HG03045 (cell line): ENCODE measurements around the gene AOPEP.

ENCODE experiments used
- ATAC-seq: cut with Tn5 transposase; IDR thresholded peaks from one replicate; pipeline ENCODE4 v1.9.1; 2021; ENCODE audit warnings: mild to moderate bottlenecking, moderate library complexity; ENCODE audit not compliant: unreplicated experiment

The AOPEP gene, protein sequence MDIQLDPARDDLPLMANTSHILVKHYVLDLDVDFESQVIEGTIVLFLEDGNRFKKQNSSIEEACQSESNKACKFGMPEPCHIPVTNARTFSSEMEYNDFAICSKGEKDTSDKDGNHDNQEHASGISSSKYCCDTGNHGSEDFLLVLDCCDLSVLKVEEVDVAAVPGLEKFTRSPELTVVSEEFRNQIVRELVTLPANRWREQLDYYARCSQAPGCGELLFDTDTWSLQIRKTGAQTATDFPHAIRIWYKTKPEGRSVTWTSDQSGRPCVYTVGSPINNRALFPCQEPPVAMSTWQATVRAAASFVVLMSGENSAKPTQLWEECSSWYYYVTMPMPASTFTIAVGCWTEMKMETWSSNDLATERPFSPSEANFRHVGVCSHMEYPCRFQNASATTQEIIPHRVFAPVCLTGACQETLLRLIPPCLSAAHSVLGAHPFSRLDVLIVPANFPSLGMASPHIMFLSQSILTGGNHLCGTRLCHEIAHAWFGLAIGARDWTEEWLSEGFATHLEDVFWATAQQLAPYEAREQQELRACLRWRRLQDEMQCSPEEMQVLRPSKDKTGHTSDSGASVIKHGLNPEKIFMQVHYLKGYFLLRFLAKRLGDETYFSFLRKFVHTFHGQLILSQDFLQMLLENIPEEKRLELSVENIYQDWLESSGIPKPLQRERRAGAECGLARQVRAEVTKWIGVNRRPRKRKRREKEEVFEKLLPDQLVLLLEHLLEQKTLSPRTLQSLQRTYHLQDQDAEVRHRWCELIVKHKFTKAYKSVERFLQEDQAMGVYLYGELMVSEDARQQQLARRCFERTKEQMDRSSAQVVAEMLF

GRCh38 chr9:94726495-94727191 is at the start of gene AOPEP:
TSS of gene AOPEP (plus strand) at chr9:94726699. CDS start at chr9:94759784, 33,085 bp downstream.
- ATAC-seq = peak; percentile 96

DNA sequence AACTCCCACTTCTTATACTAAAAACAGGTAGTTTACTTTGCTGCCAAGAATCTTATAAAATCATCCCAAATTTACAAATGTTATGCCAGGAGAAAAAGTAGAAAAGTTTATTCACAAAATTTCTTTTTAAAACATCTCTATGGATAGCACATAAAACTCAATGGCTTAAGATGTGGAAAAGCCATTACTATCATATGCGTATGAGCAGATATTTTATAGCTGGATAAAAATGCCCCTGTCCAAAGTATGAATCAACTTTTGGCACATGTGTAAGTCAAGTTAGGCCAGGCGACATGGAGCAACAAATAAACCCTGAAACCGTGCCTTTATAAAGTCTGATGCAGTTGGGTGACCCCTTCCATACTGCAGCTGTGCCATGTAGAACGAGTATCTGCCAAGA is 48.6 kb upstream of the AOPEP start:
- no peak for ATAC-seq

DNA sequence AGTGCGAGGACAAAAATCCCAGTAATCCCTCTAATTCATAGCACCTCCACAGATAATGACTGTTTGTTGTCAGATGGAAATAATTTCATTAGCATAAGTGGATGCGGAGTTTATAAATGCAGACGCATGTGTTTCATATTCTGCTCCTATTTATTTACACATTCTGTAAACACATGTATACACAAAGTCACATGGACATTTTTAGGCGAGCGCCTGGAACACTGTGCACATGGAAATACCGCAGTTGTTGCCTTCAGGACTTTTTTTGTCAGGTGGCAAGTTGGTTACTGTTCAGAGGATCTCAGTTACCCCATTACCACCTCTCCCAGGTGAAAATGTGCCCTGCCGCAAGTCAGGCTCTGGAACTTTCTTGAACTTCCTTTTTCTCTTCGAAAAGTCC is 46.9 kb upstream of the AOPEP start:
- ATAC-seq = no peak

DNA sequence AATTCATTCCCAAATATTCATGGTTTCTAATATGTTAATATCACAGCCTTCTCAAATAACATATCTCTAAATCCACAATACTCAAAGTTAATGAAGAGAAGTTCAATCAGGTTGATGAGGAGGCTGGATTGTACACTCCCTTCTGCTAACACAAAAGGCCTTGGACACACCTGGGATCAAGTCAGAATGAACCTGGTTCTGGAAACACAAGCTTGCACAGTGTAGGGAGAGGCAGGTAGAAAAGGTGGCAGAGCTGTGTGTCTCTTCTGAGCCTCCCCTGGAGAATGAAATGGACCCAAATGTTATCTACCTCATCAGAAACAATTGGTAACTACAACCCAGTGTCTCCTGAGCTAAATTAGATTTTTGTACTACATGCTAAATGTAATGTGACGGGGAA is 46.5 kb upstream of the AOPEP start:
- ATAC-seq = no peak

DNA sequence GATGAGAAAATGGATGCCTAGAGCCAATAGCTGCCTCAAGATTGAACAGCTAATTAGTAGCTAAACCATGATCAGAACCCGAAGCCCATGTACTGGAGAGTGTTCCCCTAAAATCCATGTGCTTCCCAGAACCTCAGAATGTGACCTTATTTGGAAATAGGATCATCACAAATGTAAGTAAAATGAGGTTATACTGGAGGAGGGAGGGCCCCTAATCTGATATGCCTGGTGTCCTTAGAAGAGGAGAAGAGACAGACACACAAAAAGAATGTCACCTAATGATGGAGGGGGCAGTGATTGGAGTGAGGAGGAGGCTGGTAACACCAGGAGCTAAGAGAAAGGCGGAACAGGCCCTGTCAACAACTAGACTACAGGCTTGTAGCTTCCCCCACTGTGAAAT is 45.9 kb upstream of the AOPEP start:
- ATAC-seq = no peak

DNA sequence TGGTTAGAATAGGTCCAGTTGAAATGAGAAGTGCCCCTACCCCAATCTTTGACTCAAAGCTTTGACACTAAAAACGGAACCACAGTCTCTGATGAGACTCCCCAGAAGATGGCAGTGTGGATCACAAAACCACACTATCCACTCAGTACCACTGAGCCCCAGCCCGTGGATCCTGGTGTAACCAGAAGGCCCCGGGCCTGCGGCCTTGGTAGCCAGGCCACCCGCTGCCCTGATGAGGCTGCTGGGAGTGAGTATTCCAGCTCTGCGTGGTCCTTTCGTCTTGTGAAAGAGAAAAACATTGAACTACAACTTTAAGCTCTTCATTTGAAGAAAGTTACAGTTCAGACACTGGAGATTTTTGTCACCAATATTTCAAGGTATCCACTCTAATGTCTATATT is 45.0 kb upstream of the AOPEP start:
- no peak for ATAC-seq

DNA sequence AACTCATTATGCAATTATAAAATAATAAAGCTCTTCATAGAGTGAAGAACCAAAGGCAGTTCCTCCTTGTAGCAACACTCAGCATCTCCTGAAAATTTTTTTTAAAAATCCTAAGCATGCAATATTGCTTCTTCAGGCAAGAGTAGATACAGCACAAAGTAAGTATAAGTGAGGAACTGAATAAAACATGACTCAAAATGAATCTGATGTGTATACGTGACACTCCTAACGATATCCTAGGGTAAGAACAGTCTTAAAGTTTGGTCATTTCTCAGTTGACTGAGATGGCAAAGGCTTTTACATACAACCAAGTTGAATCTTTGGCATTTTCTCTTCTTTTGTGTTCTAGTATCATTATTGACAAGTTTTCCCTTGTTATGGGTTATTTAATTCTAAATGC is 41.1 kb upstream of the AOPEP start:
- no peak for ATAC-seq

GRCh38 chr9:94687451-94687850 is 39.0 kb upstream of the AOPEP start:
- ATAC-seq = no peak

DNA sequence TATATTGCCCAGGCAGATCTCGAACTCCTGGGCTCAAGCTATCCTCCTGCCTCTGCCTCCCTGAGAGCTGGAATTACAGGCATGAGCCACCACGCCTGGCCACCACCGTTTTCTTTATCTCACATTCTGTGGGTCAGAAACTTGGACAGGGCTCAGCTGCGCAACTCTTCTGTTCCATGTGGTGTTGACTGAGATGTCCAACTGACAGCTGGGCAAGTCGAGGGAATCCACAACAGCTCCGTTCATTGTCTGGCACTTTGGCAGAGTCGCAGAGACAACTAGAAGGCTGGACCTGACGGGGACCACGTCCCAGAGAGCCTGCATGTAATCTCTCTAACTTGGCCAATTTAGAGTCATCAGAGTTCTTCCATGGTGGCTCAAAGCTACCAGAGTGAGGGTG is 36.2 kb upstream of the AOPEP start:
- ATAC-seq = no peak

GRCh38 chr9:94692601-94693000 is 33.9 kb upstream of the AOPEP start:
- ATAC-seq = no peak

DNA sequence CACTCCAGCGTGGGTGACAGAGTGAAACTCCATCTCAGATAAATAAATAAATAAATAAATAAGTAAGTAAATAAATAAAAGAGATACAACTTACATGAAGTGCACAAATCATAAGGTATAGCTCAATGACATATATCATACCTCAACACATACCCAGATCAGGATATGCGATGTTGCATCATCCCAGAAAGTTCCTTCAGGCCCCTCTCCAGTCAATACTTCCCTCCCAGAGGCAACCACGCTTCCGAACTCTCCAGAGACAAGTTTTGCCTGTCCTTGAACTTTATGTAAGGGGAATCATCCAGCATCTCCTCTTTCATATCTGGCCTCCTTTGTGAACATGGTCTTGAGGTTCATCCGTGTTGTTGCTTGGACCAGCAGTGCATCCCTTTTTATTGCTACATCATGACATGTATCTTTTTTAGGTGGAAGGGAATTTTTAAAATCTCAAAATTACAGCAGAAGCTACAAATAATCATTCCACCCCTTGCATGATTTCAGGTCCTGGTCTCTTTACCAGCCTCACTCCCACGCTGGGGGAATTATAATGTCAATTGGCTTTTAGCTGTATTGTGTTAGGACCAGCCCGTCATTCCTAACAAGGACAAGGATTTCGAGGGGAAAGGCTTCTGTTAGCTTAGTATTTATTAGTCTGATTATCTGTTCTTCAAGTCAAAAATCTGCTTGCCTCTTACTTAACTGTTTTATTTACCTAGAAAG is 32.9 kb upstream of the AOPEP start:
- no peak for ATAC-seq

DNA sequence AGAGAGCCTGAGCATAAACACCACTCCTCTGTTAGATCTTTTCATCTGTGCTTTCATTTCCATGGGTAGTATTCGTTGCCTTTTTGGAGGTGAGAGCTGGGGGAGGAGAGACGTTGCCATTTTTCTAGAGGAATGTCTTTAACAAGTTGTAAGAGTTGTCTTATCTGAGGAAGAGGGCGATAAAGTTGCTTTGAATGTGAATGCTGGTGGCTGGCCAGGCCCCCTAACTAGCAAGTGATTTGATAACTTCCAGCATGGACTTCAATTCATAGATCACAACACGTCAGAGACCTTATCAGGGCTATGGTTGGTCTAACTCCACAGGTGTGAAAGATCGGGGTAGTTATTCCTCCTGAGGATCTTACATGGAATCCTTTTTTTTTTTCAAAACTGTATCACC is 30.0 kb upstream of the AOPEP start:
- ATAC-seq = no peak

GRCh38 chr9:94697972-94698581 is 28.4 kb upstream of the AOPEP start:
- no peak for ATAC-seq

- no peak for ATAC-seq
Measured at GRCh38 chr9:94699715-94700373, 26.7 kb upstream of the AOPEP start.

- ATAC-seq = no peak
Measured at GRCh38 chr9:94700445-94700844, 26.1 kb upstream of the AOPEP start.

DNA sequence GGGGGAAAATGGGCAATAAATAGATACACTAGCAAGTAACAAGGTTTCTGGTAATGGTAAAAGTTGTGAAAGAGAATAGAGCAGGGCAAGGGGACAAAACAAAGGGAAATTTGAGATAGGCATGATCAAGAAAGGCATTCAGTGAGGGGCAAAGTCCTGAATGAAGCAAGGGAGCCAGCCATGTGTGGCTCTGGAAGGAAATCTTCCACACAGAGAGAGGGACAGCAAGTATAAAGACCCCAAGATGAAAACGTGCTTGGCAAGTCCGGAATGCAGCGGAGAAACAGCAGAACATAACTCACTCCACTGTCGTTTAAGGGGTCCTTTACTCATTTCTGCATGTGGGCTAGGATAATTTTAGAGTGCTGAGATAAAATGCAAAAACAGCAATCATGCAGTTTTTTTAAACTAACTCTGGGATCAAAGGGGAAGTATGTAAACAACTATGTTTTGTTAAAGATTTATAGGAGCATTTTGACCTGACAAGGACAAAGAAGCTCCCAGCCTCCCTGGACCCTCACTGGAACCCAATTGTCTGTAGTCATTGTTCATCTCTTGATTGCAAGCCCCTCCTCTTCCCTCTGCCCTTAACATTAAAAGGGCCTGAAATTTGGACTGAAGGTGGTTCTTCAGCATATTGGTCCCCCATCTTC is 22.9 kb upstream of the AOPEP start:
- no peak for ATAC-seq

DNA sequence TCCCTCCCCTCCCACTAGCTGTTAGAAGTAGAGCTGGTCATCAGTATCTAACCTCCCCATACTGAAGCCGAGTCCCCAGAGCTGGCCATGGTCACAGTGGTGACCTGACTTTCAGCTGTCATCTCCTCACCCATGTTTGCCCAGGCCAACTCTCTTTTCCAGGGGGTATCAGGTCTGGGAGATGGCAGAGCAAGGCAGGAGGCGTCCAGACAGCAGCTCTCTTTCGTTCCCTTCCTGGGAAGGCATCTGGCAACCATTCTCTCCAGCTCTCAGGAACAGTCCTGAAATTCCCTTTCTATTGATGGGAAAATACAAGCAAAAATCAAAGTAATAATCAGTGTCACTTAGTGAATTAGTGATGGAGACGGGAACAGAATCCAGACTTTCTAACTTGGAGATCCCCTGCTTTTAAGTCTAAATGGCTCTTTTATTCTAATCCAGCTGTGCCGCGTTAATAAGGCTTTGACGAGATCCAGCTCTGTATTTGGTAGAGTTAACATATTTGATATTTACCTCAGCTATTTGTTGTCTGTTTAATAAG is 21.3 kb upstream of the AOPEP start:
- ATAC-seq = no peak

GRCh38 chr9:94706922-94707321 is 19.6 kb upstream of the AOPEP start:
- no peak for ATAC-seq
